GM15510 (cell line): ENCODE results near the gene YPEL2.

Experiments used
- POLR2A ChIP-seq: IDR thresholded peaks from 3 replicates; pipeline ENCODE4 v1.6.1; 2011; ENCODE audit warnings: borderline replicate concordance; ENCODE audit not compliant: insufficient read length; ENCODE audit errors: extremely low read depth

YPEL2 gene, protein sequence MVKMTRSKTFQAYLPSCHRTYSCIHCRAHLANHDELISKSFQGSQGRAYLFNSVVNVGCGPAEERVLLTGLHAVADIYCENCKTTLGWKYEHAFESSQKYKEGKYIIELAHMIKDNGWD

GRCh38 chr17:59331129-59331928 lies at the start of gene YPEL2:
TSS of gene YPEL2 (plus strand) at chr17:59331655. CDS start at chr17:59353410, 21,755 bp downstream.
- no peak for TF ChIP-seq POLR2A

DNA sequence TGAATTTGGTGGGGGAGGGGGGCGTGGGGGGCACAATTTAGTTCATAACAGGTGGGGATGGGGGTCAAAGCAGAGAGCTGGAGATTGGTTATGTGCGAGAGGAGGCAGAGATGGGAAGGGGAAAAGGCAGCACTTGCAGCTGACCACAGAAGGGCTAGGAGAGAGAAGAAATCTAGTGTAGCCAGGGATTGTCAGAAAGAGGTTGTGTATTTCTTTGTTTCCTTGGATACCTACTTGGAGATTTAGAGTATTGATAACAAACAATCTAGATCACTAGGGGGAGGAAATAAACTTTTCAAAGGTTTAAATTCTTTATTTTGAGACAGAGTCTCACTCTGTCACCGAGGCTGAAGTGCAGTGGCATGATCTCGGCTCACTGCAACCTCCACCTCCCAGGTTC lies 47.1 kb upstream of the YPEL2 start:
- TF ChIP-seq POLR2A = no peak

- TF ChIP-seq POLR2A = no peak
These were observed 44.0 kb upstream of the YPEL2 start for GRCh38 chr17:59287452-59287851.

DNA sequence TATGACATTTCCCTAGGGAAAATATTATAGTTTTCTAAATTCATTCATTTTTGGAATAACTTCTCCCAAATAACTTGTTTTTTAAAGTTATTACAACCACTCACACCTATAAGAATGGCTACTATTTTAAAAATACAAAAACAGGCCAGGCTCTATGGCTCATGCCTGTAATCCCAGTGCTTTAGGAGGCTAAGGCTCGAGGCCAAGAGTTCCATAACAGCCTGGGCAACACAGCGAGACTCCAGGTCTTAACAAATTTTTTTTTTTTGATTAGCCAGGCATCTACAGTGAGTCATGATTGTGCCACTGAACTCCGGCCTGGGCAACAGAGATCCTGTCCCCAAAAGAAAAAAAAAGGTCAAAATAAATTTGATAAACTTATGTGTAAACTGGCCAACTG lies 43.6 kb upstream of the YPEL2 start:
- no peak for TF ChIP-seq POLR2A

DNA sequence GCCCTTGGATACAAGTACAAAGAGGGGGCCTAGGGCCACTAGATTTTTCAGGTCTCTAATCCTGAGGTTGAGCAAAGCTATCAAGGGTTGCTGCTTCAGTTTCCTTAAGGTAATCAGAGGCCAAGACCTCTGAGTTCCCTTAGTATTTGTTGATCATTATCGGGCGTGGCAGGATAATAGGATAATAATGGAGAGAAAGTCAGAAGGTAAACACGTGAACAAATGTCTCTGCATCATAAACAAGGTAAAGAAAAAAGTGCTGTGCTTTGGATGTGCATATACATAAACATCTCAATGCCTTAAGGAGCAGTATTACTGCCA lies 41.5 kb upstream of the YPEL2 start:
- no peak for TF ChIP-seq POLR2A

- TF ChIP-seq POLR2A = no peak
These were observed 39.3 kb upstream of the YPEL2 start for GRCh38 chr17:59292174-59292523.

- no peak for TF ChIP-seq POLR2A
These were observed 35.3 kb upstream of the YPEL2 start for GRCh38 chr17:59296190-59296589.

- no peak for TF ChIP-seq POLR2A
These were observed 32.9 kb upstream of the YPEL2 start for GRCh38 chr17:59298521-59298920.

- TF ChIP-seq POLR2A = no peak
These were observed 31.9 kb upstream of the YPEL2 start for GRCh38 chr17:59299400-59300092.

- TF ChIP-seq POLR2A = no peak
These were observed 30.5 kb upstream of the YPEL2 start for GRCh38 chr17:59300941-59301340.

DNA sequence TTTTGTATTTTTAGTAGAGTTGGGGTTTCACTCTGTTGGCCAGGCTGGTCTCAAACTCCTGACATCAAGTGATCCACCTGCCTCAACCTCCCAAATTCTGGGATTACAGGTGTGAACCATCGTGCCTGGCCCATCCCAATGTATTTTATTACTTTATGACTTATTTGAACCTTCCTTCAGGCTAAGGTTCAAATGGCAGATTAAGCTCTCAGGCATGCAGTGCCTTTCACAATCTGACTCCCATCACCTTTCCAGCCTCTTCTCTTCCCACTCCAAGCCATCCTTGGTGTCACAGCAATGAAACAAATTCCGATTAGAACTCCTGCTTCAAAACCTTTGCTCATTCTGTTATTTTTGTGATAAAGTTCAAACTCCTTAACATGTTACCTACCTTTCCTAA lies 26.6 kb upstream of the YPEL2 start:
- no peak for TF ChIP-seq POLR2A

GRCh38 chr17:59310263-59310920 lies 21.1 kb upstream of the YPEL2 start:
- no peak for TF ChIP-seq POLR2A

GRCh38 chr17:59311051-59311468 lies 20.4 kb upstream of the YPEL2 start:
- TF ChIP-seq POLR2A = no peak

DNA sequence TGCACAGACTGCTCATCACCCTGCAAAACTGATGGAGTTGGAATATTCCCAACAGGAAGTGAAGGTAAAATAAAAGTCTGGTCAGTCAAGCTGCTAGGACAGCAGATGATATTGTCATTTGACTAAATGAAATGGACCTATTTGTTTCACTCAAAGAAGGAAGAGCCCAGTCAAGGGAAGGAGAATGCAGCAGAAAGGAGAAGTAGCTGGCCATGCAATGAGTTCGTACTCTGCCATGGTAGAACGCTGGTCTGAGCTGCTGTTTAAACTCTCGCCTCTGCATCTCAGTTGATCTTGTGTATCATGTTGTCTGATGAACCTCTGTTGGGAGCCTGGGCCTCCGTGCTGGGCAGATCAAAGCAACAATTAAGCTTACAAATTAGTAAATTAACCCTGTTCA lies 15.6 kb upstream of the YPEL2 start:
- TF ChIP-seq POLR2A = no peak
